Measurements from ENCODE around the gene ZCCHC24.

GRCh38 chr10:79483948-79484347 is 38.5 kb upstream of the ZCCHC24 start:
- TF ChIP-seq CTCF (IDR thresholded peaks at IDR 0.05) (no peak), POLR2AphosphoS5 (IDR thresholded peaks at IDR 0.05) (no peak), POLR2A (IDR thresholded peaks at IDR 0.05) (no peak), EP300 (IDR thresholded peaks at IDR 0.05; ENCODE audit: low read depth) (no peak)
